SW 1271 (cell line): Measurements from ENCODE around the gene ASPG.

Source experiments
- DNase-seq, 2 experiments: peaks; one replicate each; lab custom pipeline; 2025; lab: John Stamatoyannopoulos, UW

Gene ASPG

DNA sequence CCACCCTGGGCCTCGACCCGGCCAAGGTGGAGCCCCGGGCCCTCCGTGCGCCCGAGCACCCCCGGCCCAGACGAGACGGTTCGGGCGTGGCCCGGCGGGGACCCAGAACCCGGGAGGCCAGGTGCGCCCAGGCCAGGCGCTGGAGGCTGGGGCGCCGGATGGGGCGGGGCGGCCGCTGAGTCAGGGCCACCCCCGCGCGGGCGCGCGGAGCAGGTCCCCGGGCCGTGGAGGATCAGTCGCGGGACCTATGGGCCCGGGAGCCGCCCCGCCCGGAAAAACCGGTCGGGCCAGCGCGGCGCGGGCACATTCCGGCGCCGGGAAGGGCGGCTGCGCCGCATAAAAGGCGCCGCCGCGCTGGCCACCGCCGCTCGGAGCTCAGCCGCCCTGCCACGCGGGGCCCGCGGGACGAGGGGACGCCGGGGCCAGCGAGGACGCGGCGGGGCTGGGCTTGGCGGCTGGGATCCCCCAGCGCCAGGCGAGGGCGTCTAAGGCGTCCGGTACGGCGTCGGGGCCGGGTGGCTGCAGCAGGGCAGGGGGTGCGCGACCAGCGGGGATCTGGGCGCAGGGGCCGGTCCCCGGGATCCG lies 31.3 kb downstream of the ASPG start:
- no peak for DNase-seq

DNA sequence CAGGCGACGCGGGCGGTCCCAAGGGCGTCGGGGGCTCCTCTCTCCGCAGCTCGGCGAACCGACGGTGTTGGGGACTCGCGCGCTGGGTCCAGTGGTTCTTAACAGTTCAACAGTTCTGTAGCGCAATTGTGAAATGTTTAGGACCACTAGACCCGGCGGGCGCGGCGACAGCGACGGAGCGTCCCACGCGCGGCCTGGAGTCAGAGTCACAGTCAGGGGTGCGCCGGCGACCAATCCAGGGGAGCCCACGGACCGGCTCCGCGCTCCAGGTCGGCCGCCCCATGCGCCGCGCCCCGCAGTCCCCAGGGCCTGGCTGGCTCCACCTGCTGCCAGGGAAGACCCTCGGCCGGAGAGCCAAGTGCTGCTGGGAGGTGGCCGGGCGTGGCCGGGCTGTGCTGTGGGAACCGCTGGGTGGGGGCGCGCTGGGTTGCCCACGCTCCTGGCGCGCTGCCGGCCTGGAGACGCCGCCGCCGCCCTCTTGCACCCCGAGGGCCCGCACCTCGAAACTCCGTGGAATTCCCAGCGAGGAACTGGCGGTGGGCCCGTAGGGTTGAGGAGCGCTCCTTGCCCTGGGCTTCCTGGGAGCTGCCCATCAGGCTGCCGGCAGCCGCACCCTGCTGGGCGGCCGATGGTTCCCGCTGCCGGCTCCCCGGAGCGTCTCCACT lies 32.0 kb downstream of the ASPG start:
- DNase-seq, result no peak

DNA sequence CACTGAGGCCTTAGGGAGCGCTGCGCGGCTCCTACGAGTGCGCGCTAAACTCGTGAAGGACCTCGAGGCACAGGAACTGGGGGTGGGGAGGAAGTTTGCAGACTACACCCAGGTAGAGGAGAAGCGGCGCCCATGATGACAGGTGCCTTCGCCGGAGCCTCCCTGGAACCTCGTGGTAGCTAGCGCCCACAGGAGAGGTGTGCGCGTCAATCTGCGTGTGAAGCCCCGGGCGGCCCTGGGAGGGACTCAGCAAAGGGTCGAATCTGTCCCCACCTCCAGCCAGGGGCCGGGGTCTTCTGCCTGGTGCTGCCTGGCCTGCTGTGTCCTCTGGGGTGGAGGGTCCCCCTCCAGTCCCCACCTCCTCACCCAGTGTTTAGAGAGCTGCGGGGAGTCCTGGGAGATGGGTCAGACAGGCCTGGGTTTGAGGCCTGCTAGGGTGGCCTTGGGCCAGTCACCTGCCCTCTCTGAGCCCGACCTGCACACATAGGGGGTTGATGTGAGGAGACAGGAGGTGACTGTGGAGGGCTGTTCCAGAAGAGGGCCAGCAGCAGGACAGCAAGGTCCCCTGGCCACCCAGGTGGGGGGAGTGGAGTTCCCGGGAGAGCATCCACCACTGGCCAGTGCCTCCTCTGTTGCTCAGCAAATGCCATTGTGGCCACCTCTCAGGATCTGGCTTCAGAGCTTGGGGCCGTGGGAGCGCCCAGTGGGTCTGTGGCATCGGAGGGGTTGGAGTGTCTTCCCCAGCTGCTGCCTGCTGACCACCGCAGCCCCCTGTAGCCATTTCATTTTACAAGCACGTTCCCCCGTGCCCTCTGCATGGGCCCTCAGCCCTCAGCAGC lies 32.7 kb downstream of the ASPG start:
- DNase-seq, result no peak

DNA sequence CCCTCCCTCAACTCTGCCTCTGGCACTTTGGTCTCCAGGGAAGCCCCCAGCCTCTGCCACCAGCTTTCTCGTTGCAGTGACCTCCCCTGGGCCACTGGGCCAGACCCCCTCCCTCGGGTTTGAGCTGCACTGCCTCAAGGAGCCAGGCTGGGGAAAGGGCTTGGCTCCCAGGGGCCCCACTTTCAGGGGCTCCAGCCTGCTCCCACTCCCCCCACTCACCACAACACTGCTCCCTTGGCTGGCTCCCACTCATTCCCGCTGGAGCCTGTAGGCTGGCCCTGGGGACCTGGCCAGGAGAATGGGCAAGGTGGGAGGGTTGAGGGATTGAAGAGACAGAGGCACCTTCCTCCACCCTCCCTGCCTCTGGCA lies 33.6 kb downstream of the ASPG start:
- DNase-seq, result no peak

DNA sequence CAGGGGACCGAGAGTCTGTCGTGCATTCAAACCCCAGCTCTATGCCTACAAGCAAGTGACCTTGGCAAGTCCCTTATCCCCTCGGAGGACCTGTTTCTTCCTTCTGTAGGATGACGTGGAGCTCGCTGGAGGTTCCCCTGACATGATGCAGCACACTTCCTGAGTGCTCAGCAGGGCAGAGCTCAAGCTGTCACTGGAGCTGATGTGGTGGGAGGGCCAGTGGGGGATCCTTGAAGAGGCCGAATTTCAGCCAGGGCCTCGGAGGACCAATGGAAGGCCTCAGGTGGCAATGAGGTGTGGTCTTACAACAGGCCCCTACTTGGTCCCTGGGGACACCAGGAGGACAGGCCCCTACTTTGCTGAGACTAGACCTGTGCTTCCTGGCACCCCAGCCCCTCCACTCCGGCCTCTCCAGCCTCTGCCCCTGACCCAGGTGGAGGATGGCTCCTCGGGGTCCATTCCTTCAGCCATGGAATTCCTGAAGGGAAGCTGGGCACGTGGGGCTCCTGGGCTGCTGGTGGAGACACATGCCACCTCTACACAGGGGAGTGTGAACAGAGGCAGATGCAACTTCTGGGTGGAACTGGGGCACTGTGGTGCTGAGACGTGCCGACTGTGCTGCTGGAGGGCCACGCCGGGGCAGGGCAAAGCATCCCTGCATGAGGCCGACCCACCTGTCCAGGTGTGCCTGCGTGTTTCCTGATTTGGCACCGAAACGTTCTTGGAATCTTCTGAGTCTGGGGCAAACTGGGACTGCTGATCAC lies 34.2 kb downstream of the ASPG start:
- DNase-seq, result no peak

DNA sequence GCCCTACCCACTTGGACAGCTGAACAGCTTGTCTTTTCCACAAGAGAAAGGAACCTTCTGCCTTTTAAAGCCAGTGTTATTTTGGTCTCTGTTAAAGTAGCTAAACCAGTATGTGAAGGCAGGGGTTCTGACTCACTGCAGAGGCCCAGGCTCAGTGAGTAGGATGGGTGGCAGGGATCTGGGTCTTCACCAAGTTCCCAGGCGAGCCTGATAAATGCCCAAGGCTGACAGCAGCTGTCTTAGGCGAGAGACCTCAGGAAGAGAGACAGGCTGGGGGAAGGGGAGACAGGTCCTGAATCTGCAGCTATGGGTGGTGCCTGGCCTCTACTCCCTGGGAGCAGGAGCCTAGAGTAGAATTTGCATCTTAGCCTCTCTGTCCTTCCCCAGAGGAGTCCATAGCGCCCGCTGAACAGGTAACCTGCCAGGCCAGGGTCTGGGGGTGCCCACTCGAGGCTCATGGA lies 34.8 kb downstream of the ASPG start:
- no peak for DNase-seq

DNA sequence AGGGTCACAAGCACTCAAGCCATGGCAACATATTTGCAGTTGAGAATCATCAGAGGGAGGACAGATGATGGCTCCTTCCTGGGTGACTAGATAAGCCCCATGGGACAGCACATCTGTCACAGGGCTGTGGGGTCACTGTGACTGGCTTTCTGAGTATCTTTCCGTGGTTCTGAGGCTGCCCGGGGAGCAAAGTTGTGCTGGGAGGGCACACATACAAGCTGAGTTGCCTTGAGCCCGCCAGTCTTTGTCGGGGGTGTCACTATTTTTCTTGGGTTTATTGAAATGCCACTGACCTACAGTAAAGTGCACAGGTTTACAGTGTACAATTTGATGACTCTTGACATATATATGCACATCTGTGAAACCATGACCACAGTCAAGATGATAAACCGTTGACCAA lies 35.6 kb downstream of the ASPG start:
- no peak for DNase-seq

DNA sequence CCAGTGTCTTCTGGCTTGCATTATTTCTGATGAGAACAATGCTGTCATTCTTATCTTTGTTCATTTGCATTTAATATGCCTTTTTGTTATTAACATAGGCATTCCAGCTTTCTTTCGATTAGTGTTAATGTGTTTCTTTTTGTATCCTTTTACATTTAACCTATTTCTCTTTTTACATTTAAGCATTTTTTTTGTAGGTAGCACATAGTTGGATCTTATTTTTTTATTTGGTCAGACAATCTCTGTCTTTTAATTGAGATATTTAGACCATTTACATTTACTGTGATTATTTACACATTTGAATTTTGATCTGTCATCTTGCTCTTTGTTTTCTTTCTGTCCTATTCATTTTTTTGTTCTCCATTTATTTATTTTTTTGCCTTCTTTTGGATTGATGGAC lies 38.4 kb downstream of the ASPG start:
- DNase-seq, result no peak

DNA sequence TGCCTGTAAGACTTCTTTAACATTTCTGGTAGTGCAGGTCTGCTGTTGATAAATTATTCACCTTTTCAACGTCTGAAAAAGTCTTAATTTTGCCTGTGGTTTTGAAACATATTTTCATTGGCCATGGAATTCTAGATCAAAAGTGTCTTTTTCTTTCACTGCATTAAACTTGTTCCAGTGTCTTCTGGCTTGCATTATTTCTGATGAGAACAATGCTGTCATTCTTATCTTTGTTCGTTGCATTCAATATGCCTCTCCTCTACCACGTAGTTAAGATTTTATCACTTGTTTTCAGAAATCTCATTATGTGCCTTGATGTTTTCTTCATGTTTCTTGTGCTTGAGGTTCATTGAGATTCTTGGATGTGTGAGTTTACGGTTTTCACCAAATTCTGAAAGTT lies 39.5 kb downstream of the ASPG start:
- DNase-seq, result no peak

DNA sequence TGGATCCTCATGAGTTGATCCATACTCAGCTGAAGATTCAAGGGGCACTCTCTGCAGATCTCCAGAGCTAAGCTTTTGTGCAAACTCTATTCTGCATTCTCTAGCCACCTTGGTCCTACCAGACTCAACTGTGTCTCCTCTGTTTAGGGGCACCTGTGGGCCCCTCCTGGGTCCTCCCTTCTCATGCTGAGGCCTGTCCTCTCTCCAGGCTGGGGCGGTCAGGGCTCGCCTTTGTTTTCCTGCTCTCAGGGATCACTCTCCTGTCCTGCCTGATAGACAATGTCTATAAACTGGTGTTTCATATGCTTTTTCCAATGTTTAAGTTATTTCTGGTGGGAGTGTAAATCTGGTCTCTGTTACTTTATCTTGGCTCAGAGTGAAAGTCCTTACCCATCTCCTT lies 41.3 kb downstream of the ASPG start:
- DNase-seq, result no peak

DNA sequence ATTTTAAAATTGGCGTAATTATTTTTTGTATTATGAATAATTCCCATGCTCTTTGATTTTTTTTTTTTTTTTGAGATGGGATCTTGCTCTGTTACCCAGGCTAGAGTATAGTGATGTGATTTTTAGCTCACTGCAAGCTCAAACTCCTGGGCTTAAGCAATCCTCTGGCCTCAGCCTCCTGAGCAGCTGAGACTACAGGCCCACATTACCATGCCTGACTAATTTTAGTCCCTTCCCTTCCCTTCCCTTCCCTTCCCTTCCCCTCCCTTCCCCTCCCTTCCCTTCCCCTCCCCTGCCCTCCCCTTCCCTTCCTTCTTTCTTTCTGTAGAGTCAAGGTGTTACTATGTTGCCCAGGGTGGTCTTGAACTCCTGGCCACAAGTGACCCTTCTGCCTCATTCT lies 43.5 kb downstream of the ASPG start:
- no peak for DNase-seq

DNA sequence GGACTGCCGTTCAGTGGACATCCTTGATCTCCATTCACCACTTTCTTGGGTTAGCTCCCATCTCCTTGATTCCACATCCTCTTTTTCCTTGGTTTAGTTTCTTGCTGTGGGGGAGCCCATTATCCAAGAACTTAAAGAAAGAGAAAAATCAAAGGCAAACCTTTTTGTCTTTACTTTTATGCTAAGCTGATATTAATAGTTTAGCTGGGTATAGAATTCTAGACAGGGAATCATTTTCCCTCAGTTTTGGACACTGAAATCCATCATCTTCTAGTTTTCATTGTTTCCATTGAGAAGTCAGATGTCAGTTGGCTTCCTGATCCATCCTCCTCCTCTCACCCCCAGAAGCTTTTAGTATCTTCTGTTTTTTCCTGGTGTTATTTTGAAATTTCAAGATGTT lies 44.1 kb downstream of the ASPG start:
- DNase-seq, result no peak

DNA sequence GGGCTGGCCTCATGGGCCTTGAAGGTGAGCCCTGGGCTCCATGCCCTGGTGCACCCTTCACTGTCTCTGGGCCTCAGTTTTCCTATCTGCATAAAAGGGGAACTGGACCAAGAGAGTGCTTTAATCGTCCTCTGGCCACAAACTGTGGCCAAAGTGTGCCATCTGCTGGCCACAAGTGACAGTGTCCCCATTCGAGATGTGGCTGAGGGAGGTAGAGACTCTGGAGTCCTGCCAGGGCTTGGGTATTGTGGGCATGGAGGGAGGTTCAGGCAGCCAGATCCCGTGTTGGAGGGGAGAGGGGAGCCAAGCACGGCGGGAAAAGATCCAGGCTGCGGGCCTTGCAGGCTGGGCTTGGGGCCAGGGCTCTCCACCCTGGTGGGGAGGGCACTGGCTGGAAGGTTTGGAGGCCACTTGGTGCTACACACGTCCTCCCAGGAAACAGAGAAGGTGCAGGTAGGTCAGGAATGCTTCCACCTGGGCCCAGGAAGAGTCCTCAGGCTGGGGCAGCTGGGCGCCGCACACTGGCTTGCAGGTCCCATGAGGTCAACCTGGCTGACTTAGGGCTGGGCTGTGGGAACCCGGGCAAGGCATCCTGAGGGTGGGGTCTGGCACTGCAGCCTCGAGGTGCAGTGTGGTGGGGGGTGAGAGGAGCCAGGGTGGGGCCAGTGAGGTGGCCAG lies 45.6 kb downstream of the ASPG start:
- DNase-seq, result peak in 1 of 2 experiments; percentile 26

DNA sequence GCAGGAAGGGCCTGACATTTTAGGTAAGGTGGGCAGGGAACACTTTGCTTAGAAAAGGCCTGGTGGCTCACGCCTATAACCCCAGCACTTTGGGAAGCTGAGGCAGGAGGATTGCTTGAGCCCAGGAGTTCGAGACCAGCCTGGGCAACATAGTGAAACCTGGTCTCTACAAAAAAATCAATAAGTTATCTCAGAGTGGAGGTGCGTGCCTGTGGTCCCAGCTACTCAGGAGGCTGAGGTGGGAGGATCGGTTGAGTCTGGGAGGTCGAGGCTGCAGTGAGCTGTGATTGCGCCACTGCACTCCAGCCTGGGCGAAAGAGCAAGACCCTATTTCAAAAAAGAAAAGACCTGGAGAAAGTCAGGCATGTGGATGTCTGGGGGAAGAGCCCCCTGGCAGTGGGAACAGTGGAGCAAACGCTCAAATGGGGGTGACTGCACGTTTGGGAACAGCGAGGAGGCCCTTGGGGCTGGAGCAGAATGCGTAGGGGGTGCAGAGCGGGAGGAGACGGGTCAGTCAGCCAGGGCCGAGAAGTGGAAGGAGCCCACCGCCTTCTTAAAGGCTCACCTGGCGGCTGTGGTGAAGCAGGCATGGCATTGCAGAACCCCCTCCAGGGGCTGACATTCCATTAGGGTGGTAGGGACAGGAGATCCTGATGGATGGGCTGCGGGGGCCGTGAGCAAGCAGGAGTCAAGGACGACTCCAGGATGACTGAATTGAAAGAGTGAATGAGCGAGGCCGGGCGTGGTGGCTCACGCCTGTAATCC lies 46.6 kb downstream of the ASPG start:
- no peak for DNase-seq

DNA sequence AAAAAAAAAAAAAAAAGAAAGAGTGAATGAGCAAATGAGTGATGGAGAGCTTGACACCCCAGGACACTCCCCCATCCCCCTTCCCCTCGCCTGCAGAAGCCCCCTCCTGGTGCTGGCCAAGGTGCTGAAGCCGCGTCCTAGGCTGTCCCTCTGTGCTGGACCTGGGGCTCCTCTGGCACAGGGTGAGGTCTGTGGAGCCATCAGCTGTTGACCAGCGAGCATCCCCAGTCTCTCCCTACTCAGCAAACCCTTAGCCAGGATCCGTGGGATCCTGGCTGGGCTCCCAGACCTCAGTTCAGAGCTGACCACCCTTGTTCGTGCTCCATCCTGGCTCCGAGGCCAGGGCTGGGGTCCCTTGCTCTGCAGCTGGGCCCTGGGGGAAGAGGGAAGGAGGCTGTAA lies 47.5 kb downstream of the ASPG start:
- DNase-seq, result no peak

DNA sequence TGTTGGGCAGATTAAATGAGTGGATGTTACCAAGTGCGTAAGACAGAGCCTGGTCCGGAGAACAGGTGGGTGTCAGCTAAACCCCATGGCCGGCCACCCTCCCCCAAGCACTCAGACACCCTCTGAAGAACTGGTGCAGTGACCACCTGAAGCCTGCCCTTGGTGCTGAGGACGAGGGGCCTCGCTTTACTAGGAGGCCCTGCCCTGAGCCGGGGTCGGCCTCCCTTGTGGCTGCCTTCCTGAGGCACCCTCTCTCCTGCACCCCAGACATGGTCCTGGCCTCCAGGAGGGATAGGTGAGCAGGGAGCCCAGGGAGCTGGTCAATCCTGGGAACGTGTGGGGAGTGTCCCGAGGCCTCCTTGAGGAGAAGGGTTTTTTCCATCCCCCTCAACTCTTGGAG lies 48.0 kb downstream of the ASPG start:
- DNase-seq, result no peak

DNA sequence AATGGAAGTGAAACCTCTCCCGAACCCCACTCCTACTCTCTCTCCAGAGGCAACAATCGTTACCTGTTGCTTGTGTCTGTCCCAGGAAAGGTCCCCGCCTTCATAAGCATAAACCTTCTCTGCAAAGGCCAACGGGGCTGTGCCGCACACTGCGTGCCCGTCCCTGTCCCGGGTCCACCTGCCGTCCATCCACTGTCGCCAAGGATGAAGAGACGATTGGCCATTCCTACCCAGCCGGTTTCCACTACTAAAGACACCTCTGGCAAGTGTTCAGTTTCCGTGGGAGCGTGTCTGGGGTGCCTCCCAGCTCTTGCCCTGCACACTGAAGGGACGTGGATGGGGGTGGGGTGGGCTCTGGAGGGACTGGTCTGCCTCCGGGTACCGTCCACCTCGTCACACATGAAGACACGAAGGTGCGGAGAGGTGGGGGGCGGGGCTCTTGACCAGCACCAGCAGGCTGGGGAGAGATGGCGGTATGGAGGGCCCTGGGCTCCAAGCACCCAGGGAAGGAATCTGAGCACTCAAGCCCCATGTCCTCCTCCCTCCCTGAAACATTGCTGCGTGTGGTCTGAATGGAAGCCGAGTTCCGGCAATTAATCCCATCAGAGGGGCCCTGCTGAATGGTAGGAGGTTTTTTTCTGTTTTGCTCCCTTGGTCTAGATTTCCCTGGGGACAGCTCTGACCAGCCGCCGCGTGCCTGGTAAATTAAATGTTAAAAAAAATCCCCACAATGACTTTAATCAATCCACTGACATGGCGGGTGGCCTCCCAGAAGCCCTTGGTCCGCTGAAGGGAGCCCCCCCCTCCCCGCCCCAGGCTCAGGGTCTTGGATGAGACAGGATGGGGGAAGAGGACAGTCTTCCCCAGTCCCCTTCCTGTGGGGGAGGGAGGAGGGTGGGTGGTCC lies 48.8 kb downstream of the ASPG start:
- no peak for DNase-seq

DNA sequence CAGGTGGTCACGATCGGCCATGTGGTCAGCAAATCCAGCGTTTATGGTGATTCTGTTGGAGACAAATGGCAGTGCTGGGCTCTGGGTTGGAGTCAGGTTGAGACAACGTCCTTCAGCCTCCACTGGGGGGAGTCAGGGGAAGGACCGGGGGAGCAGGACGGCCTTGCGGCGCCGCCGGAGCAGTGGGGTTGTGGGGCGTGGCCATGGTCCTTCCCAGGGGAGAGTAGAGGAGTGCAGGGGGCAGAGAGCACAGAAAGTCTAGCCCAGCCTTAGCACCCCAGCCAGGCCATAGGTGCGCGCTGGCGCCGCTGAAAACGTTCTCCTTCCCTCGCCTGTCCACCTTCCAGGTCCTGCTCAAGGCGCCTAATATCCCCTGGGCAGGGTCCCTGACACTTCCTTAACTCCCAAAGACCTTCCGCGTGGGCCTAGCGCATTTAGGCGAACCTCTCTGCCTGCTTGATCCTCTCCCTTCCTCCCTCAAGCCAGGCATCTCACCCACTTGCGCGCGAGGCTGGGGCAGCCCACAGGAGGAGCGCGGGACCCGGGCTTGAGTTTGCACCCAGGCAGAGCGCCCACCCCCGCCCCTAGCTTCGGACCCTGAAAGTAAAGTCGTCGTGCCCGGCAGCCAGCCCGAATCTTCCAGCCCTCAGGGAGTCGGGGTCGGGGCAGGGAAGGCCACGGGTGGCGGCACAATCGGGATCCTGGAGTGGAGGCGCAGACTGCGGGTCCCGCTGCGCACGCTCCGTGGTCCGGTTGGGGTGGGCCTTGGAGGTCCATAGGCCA lies 49.8 kb downstream of the ASPG start:
- peak; percentile 42 to 61 for DNase-seq

DNA sequence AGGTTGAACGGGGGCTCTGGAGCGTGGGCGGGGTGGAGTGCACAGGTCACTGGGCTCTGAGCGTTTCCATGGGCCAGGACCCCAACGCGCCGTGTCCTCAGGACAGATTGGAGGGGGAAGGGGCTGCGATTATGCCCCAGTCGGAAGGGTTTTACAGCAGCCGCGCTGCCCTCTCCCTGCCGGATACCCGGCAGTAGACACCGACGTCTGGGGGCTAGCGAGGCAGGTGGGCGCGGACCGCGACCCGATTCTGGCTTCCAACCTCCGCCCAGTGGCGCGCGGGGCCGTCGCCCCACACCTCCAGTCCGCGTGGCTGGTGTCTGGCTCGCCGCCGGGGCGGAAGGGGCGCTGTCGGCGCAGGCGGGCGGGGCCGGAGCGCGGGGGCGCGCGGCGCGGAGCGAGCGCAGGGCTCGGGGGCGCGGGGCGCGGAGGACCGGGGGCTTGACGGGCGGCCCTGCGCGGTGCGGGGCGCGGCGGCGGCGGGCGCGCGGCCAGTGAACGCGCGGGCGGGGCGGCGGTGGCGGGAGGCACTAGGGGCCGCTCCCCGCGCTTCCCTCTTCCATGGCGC lies 50.5 kb downstream of the ASPG start:
- DNase-seq, result no peak
